Measurements from ENCODE around the gene POLR3E. TPM values are rescaled to one million over a fixed set of nuclear protein-coding genes. Genes with fewer than 3 reads are reported as not detected.

The POLR3E gene
- total RNA-seq, 1 donor: 19.2 TPM

- peaks cover 26% of the 10 kb centered on the region for H3K79me2 ChIP-seq (ENCODE audit: insufficient read depth, low read length)
- TF ChIP-seq, protein P1, sequence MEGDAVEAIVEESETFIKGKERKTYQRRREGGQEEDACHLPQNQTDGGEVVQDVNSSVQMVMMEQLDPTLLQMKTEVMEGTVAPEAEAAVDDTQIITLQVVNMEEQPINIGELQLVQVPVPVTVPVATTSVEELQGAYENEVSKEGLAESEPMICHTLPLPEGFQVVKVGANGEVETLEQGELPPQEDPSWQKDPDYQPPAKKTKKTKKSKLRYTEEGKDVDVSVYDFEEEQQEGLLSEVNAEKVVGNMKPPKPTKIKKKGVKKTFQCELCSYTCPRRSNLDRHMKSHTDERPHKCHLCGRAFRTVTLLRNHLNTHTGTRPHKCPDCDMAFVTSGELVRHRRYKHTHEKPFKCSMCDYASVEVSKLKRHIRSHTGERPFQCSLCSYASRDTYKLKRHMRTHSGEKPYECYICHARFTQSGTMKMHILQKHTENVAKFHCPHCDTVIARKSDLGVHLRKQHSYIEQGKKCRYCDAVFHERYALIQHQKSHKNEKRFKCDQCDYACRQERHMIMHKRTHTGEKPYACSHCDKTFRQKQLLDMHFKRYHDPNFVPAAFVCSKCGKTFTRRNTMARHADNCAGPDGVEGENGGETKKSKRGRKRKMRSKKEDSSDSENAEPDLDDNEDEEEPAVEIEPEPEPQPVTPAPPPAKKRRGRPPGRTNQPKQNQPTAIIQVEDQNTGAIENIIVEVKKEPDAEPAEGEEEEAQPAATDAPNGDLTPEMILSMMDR (IDR thresholded peaks at IDR 0.05; ENCODE audit: extremely low read depth, low read depth, low read length): no peak
Observed at GRCh38 chr16:22337849-22338635, 40.8 kb downstream of the POLR3E start.

DNA sequence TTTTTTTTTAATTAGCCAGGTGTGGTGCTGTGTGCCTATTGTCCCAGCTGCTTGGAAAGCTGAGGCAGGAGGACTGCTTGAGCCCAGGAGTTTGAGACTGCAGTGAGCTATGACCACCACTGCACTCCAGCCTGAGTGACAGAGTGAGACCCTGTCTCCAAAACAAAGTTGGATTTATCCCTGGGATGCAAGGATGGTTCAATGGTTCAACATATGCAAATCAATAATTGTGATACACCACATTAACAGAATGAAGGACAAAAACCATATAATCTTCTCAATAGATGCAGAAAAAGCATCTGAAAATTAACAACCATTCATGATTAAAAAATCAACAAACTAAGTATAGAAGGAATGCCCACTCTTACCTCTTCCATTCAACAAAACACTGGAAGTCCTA is 43.7 kb downstream of the POLR3E start:
- no peaks in the 10 kb centered on the region for H3K27me3 ChIP-seq (ENCODE audit: insufficient read depth, low read length)
- TF ChIP-seq, protein P1 (IDR thresholded peaks at IDR 0.05; ENCODE audit: extremely low read depth, low read depth, low read length): no peak
- H3K36me3 ChIP-seq (ENCODE audit: insufficient read depth, low read length): peaks cover 44% of the 10 kb centered on the region
- H3K9me3 ChIP-seq (ENCODE audit: low read depth, low read length): no peaks in the 10 kb centered on the region
- no peaks in the 10 kb centered on the region for H3K4me1 ChIP-seq (ENCODE audit: insufficient read depth, low read length)
- no peak for DNase-seq (ENCODE audit: insufficient read length, low spot score, missing footprints)
- no peak overlapping the region for H2AFZ ChIP-seq (ENCODE audit: low read length)
- H3K4me3 ChIP-seq (ENCODE audit: insufficient read depth, low read length): no peak overlapping the region
- no peak overlapping the region for H3K4me2 ChIP-seq (ENCODE audit: insufficient read depth, low read length)
- H3K27ac ChIP-seq (ENCODE audit: low read depth, low read length): no peak overlapping the region
- peaks cover 7% of the 10 kb centered on the region for H4K20me1 ChIP-seq (ENCODE audit: insufficient read depth, low read length)
- peaks cover 10% of the 10 kb centered on the region for H3K79me2 ChIP-seq (ENCODE audit: insufficient read depth, low read length)

More at GRCh38 chr16:22337849-22338635, 40.8 kb downstream of the POLR3E start:
- H3K4me3 ChIP-seq (ENCODE audit: insufficient read depth, low read length): no peak overlapping the region
- no peak overlapping the region for H3K4me2 ChIP-seq (ENCODE audit: insufficient read depth, low read length)
- H4K20me1 ChIP-seq (ENCODE audit: insufficient read depth, low read length): peaks cover 17% of the 10 kb centered on the region
- DNase-seq (ENCODE audit: insufficient read length, low spot score, missing footprints): no peak
- no peaks in the 10 kb centered on the region for H3K9me3 ChIP-seq (ENCODE audit: low read depth, low read length)
- H3K27me3 ChIP-seq (ENCODE audit: insufficient read depth, low read length): no peaks in the 10 kb centered on the region
- no peak overlapping the region for H2AFZ ChIP-seq (ENCODE audit: low read length)
- no peaks in the 10 kb centered on the region for H3K4me1 ChIP-seq (ENCODE audit: insufficient read depth, low read length)
- peaks cover 49% of the 10 kb centered on the region for H3K36me3 ChIP-seq (ENCODE audit: insufficient read depth, low read length)
- no peak overlapping the region for H3K27ac ChIP-seq (ENCODE audit: low read depth, low read length)

DNA sequence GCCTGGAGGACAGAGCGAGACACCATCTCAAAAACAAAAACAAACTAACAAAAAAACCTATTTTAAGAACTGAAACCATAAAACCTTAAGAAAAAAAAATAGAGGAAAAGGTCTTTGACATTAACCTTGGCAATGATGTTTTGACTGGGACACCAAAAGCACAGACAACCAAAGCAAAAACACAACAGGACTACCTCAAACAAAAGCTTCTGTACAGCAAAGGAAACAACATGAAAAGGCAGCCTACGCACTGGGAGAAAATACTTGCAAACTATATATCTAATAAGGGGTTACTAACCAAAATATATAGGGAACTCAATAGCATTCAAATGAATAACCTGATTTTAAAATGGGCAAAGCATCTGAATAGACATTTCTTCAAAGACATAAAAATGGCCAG is 44.9 kb downstream of the POLR3E start:
- no peak for DNase-seq (ENCODE audit: insufficient read length, low spot score, missing footprints)
- Histone ChIP-seq H3K4me3 (ENCODE audit: insufficient read depth, low read length) (no peak overlapping the region), H3K79me2 (ENCODE audit: insufficient read depth, low read length) (peaks cover 10% of the 10 kb centered on the region), H4K20me1 (ENCODE audit: insufficient read depth, low read length) (peaks cover 3% of the 10 kb centered on the region), H3K4me2 (ENCODE audit: insufficient read depth, low read length) (no peak overlapping the region), H3K36me3 (ENCODE audit: insufficient read depth, low read length) (peaks cover 48% of the 10 kb centered on the region), H3K27ac (ENCODE audit: low read depth, low read length) (no peak overlapping the region), H2AFZ (ENCODE audit: low read length) (no peak overlapping the region), H3K27me3 (ENCODE audit: insufficient read depth, low read length) (no peaks in the 10 kb centered on the region), H3K9me3 (ENCODE audit: low read depth, low read length) (no peaks in the 10 kb centered on the region), H3K4me1 (ENCODE audit: insufficient read depth, low read length) (no peaks in the 10 kb centered on the region)
- TF ChIP-seq, protein P1 (IDR thresholded peaks at IDR 0.05; ENCODE audit: extremely low read depth, low read depth, low read length): no peak

- Histone ChIP-seq H3K4me1 (ENCODE audit: insufficient read depth, low read length) (no peaks in the 10 kb centered on the region), H4K20me1 (ENCODE audit: insufficient read depth, low read length) (peaks cover 10% of the 10 kb centered on the region), H3K79me2 (ENCODE audit: insufficient read depth, low read length) (peaks cover 37% of the 10 kb centered on the region), H3K27ac (ENCODE audit: low read depth, low read length) (no peak overlapping the region), H2AFZ (ENCODE audit: low read length) (no peak overlapping the region), H3K36me3 (ENCODE audit: insufficient read depth, low read length) (peaks cover 72% of the 10 kb centered on the region), H3K4me3 (ENCODE audit: insufficient read depth, low read length) (no peak overlapping the region), H3K4me2 (ENCODE audit: insufficient read depth, low read length) (no peak overlapping the region), H3K27me3 (ENCODE audit: insufficient read depth, low read length) (no peaks in the 10 kb centered on the region), H3K9me3 (ENCODE audit: low read depth, low read length) (no peaks in the 10 kb centered on the region)
- DNase-seq (ENCODE audit: insufficient read length, low spot score, missing footprints): no peak
- TF ChIP-seq, protein P1 (IDR thresholded peaks at IDR 0.05; ENCODE audit: extremely low read depth, low read depth, low read length): no peak
Observed at GRCh38 chr16:22346483-22346882, 49.3 kb downstream of the POLR3E start.

All from osteoblast (primary cell).